Inflammatory macrophage treated with lipopolysaccharide for 1 hour (primary cell): ENCODE data around the gene ERN1.
A peak's percentile ranks its signal among the peaks of the same experiment; 100 is the strongest.
"Not testable (repeated sequence)": the region's sequence is repeated elsewhere in the genome, so short reads cannot be mapped to it uniquely, and the experiment has no call there.

ENCODE experiments used
- DNase-seq, 2 donors: peaks; one replicate each; pipeline ENCODE4 v3.0.0-alpha.2; 2020 to 2022

ERN1 gene

GRCh38 chr17:64022611-64023063 lies 107.3 kb downstream of the ERN1 start:
- no peak for DNase-seq

GRCh38 chr17:64020056-64020766 lies 109.7 kb downstream of the ERN1 start, which contains the start of gene ICAM2:
TSS of gene ICAM2 (minus strand) at chr17:64020633. CDS start at chr17:64006691, 13,942 bp downstream.
- peak; percentile 33 to 61 for DNase-seq

GRCh38 chr17:64019551-64019961 lies 110.4 kb downstream of the ERN1 start:
- not testable (repeated sequence) for DNase-seq

- no peak for DNase-seq
Measured at GRCh38 chr17:64017381-64017980, 112.5 kb downstream of the ERN1 start.

GRCh38 chr17:64016974-64017373 lies 113.0 kb downstream of the ERN1 start:
- no peak for DNase-seq

GRCh38 chr17:64016231-64016784 lies 113.6 kb downstream of the ERN1 start:
- DNase-seq: no peak

- DNase-seq: no peak
Measured at GRCh38 chr17:64015447-64015846, 114.5 kb downstream of the ERN1 start.

GRCh38 chr17:64009571-64010402 lies 120.2 kb downstream of the ERN1 start:
- peak; percentile 76 to 79 for DNase-seq

- no peak for DNase-seq
Measured at GRCh38 chr17:64008830-64009229, 121.1 kb downstream of the ERN1 start.

GRCh38 chr17:64008346-64008745 lies 121.6 kb downstream of the ERN1 start:
- DNase-seq: no peak

- DNase-seq: peak in 1 of 2 donors; percentile 59
Measured at GRCh38 chr17:64007838-64008282, 122.1 kb downstream of the ERN1 start.

GRCh38 chr17:64007089-64007837 lies 122.7 kb downstream of the ERN1 start:
- not testable (repeated sequence) for DNase-seq

- no peak for DNase-seq
Measured at GRCh38 chr17:64006361-64007088, 123.4 kb downstream of the ERN1 start.

GRCh38 chr17:64005734-64006167 lies 124.2 kb downstream of the ERN1 start:
- no peak for DNase-seq

GRCh38 chr17:64004903-64005733 lies 124.8 kb downstream of the ERN1 start:
- DNase-seq: no peak

GRCh38 chr17:64004218-64004770 lies 125.7 kb downstream of the ERN1 start:
- DNase-seq: no peak

- no peak for DNase-seq
Measured at GRCh38 chr17:64003526-64004121, 126.3 kb downstream of the ERN1 start.

- no peak for DNase-seq
Measured at GRCh38 chr17:64002658-64003525, 127.1 kb downstream of the ERN1 start.
